OCI-LY7 (cell line): ENCODE measurements around the gene PRR16.

Source experiments
- EZH2phosphoT487 ChIP-seq: fragments of 200-600 bp; sonication (generic); IDR thresholded peaks from 2 replicates; pipeline ENCODE4 v1.6.1; 2018; ENCODE audit warnings: low read depth, borderline replicate concordance, mild to moderate bottlenecking, mixed run types, antibody characterized with exemption, low read length, moderate library complexity, mixed read lengths
- TF ChIP-seq, protein P1 (sequence below): fragments of 200-600 bp; sonication (generic); conservative IDR thresholded peaks from 2 replicates; pipeline ENCODE4 v1.5.1; 2014; ENCODE audit warnings: mild to moderate bottlenecking, antibody characterized with exemption, low read length, moderate library complexity, mixed read lengths

DNA sequence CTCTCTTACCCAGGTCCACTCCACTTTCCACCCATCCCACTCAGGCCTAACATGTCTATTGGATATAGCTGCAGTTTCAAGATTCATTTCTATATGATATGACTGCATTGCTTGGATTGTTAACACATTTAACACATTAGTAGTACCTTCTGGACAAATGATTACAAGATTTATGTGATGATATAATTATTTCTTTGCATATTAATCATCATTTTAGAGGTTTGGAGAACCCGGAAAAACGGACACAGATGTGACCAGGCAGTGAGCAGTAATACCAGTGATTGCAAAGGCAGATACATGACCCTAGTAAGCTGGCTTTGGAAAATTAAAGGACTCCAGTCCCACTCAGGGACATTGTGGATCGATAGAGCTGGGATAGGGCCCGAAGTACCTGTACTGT lies 103.8 kb downstream of the PRR16 start:
- TF ChIP-seq, protein P1, sequence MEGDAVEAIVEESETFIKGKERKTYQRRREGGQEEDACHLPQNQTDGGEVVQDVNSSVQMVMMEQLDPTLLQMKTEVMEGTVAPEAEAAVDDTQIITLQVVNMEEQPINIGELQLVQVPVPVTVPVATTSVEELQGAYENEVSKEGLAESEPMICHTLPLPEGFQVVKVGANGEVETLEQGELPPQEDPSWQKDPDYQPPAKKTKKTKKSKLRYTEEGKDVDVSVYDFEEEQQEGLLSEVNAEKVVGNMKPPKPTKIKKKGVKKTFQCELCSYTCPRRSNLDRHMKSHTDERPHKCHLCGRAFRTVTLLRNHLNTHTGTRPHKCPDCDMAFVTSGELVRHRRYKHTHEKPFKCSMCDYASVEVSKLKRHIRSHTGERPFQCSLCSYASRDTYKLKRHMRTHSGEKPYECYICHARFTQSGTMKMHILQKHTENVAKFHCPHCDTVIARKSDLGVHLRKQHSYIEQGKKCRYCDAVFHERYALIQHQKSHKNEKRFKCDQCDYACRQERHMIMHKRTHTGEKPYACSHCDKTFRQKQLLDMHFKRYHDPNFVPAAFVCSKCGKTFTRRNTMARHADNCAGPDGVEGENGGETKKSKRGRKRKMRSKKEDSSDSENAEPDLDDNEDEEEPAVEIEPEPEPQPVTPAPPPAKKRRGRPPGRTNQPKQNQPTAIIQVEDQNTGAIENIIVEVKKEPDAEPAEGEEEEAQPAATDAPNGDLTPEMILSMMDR: no peak
- TF ChIP-seq EZH2phosphoT487: no peak
